ENCODE results near the gene PDHA2. TPM values are rescaled to one million over a fixed set of nuclear protein-coding genes. Genes with fewer than 3 reads are reported as not detected.
"Not testable (repeated sequence)": the region's sequence is repeated elsewhere in the genome, so short reads cannot be mapped to it uniquely, and the experiment has no call there.

Gene PDHA2
- total RNA-seq, 4 donors from 2014 or later: not detected

GRCh38 chr4:95867919-95868318, 28.0 kb downstream of the PDHA2 start:
- Histone ChIP-seq H3K27me3 (no peaks in the 10 kb centered on the region), H3K4me3 (no peak overlapping the region), H3K4me1 (no peaks in the 10 kb centered on the region), H3K27ac (replicated peaks in 1 of 4) (no peak overlapping the region), H3K9me3 (peaks cover 0 to 22% (median 15%) of the 10 kb centered on the region in 4 donors), H3K36me3 (no peaks in the 10 kb centered on the region)
- intact Hi-C loops (cut with DNase I): no loop called here
- TF ChIP-seq POLR2AphosphoS5 (IDR thresholded peaks at IDR 0.05) (no peak), POLR2A (IDR thresholded peaks at IDR 0.05; ENCODE audit: low read depth) (no peak), CTCF (IDR thresholded peaks at IDR 0.05) (no peak), EP300 (IDR thresholded peaks at IDR 0.05) (no peak)
- no peak for DNase-seq (ENCODE audit: extremely low spot score)

GRCh38 chr4:95869414-95869813, 29.5 kb downstream of the PDHA2 start:
- 96% methylated on average over 1 of the region's 1 CpG for WGBS
- intact Hi-C loops (cut with DNase I): not testable (repeated sequence)
- H3K9me3 ChIP-seq: peaks cover 0 to 22% (median 15%) of the 10 kb centered on the region in 4 donors

GRCh38 chr4:95869961-95870500, 30.1 kb downstream of the PDHA2 start:
- WGBS: 33% methylated on average over 1 of the region's 1 CpG
- H3K36me3 ChIP-seq: no peaks in the 10 kb centered on the region
- no peaks in the 10 kb centered on the region for H3K4me1 ChIP-seq
- intact Hi-C loops (cut with DNase I): no loop called here
- no peak overlapping the region for H3K4me3 ChIP-seq
- DNase-seq (ENCODE audit: extremely low spot score): no peak
- peaks cover 0 to 22% (median 15%) of the 10 kb centered on the region in 4 donors for H3K9me3 ChIP-seq
- no peak overlapping the region for H3K27ac ChIP-seq (replicated peaks in 1 of 4)
- H3K27me3 ChIP-seq: no peaks in the 10 kb centered on the region
- TF ChIP-seq POLR2AphosphoS5 (IDR thresholded peaks at IDR 0.05) (no peak), POLR2A (IDR thresholded peaks at IDR 0.05; ENCODE audit: low read depth) (no peak), CTCF (IDR thresholded peaks at IDR 0.05) (no peak), EP300 (IDR thresholded peaks at IDR 0.05) (no peak)

More at GRCh38 chr4:95869414-95869813, 29.5 kb downstream of the PDHA2 start:
- not testable (repeated sequence) for H3K27ac ChIP-seq (replicated peaks in 1 of 4); H3K36me3 ChIP-seq; H3K27me3 ChIP-seq; DNase-seq (ENCODE audit: extremely low spot score); H3K4me3 ChIP-seq; H3K4me1 ChIP-seq

GRCh38 chr4:95877636-95878035, 37.7 kb downstream of the PDHA2 start:
- 90% methylated on average over 1 of the region's 1 CpG for WGBS
- peaks cover 0 to 2% (median 0%) of the 10 kb centered on the region in 4 donors for H3K9me3 ChIP-seq
- TF ChIP-seq POLR2A (IDR thresholded peaks at IDR 0.05; ENCODE audit: low read depth): no peak
- TF ChIP-seq EP300 (IDR thresholded peaks at IDR 0.05): no peak
- no peak for TF ChIP-seq POLR2AphosphoS5 (IDR thresholded peaks at IDR 0.05)
- TF ChIP-seq CTCF (IDR thresholded peaks at IDR 0.05): no peak
- no peaks in the 10 kb centered on the region for H3K27me3 ChIP-seq
- no peaks in the 10 kb centered on the region for H3K4me1 ChIP-seq
- no peak overlapping the region for H3K4me3 ChIP-seq
- intact Hi-C loops (cut with DNase I): no loop called here
- DNase-seq (ENCODE audit: extremely low spot score): no peak
- H3K27ac ChIP-seq (replicated peaks in 1 of 4): no peak overlapping the region
- H3K36me3 ChIP-seq: no peaks in the 10 kb centered on the region

GRCh38 chr4:95887551-95887950, 47.7 kb downstream of the PDHA2 start:
- no peak overlapping the region for H3K4me3 ChIP-seq
- no peaks in the 10 kb centered on the region for H3K4me1 ChIP-seq
- intact Hi-C loops (cut with DNase I): no loop called here
- no peak for DNase-seq (ENCODE audit: extremely low spot score)
- no peak overlapping the region for H3K27ac ChIP-seq (replicated peaks in 1 of 4)
- TF ChIP-seq CTCF (IDR thresholded peaks at IDR 0.05): no peak
- TF ChIP-seq POLR2A (IDR thresholded peaks at IDR 0.05; ENCODE audit: low read depth): no peak
- TF ChIP-seq POLR2AphosphoS5 (IDR thresholded peaks at IDR 0.05): no peak
- no peak for TF ChIP-seq EP300 (IDR thresholded peaks at IDR 0.05)
- WGBS: 91% methylated on average over 3 of the region's 3 CpGs
- H3K9me3 ChIP-seq: peaks cover 0 to 12% (median 6%) of the 10 kb centered on the region in 4 donors
- no peaks in the 10 kb centered on the region for H3K36me3 ChIP-seq
- H3K27me3 ChIP-seq: no peaks in the 10 kb centered on the region
